Fibroblast of lung (primary cell): Measurements from ENCODE around the gene DRGX. TPM values are rescaled to one million over a fixed set of nuclear protein-coding genes. Genes with fewer than 3 reads are reported as not detected.

Source experiments
- DNase-seq, 2 donors: peaks; one replicate each; pipeline versions ENCODE4 v3.0.0 to v3.0.0-alpha.2; 2010; ENCODE audit warnings: low read depth in 2 of 2
- H2AFZ ChIP-seq: 2 replicates; pipeline ENCODE4 v1.5.1; 2012; ENCODE audit warnings: low read length, control low read depth, inconsistent platforms
- H3K27ac ChIP-seq: 2 replicates; pipeline ENCODE4 v1.5.1; 2011; ENCODE audit warnings: low read length, control low read depth; ENCODE audit not compliant: insufficient read depth
- H3K27me3 ChIP-seq: 2 replicates; pipeline ENCODE4 v1.5.1; 2011; ENCODE audit warnings: mild to moderate bottlenecking, low read length; ENCODE audit not compliant: control insufficient read depth, insufficient read depth
- H3K36me3 ChIP-seq: 2 replicates; pipeline ENCODE4 v1.5.1; 2011; ENCODE audit warnings: low read length; ENCODE audit not compliant: control insufficient read depth, insufficient read depth
- H3K4me1 ChIP-seq: 2 replicates; pipeline ENCODE4 v1.5.1; 2011; ENCODE audit warnings: low read length; ENCODE audit not compliant: control insufficient read depth, insufficient read depth; ENCODE audit errors: extremely low read depth
- H3K4me2 ChIP-seq: 2 replicates; pipeline ENCODE4 v1.5.1; 2011; ENCODE audit warnings: low read length, control low read depth; ENCODE audit not compliant: insufficient read depth; ENCODE audit errors: extremely low read depth
- H3K4me3 ChIP-seq, 4 experiments: fragments of 200-600 bp in 1 of 4; sonication (generic) in 1 of 4; replicated peaks in 1 of 4; 2 replicates each; pipeline ENCODE4 v1.5.1; 2011 to 2016; ENCODE audit warnings: low read length in 4 of 4, low read depth in 3 of 4, mild to moderate bottlenecking in 3 of 4, control low read depth in 2 of 4, inconsistent platforms in 1 of 4, mixed read lengths in 1 of 4; ENCODE audit not compliant: insufficient read depth in 1 of 4; ENCODE audit errors: control extremely low read depth in 1 of 4
- H3K79me2 ChIP-seq: 2 replicates; pipeline ENCODE4 v1.5.1; 2012; ENCODE audit warnings: mild to moderate bottlenecking, low read length, inconsistent platforms; ENCODE audit not compliant: control insufficient read depth, insufficient read depth
- H3K9ac ChIP-seq: 2 replicates; pipeline ENCODE4 v1.5.1; 2011; ENCODE audit warnings: mild to moderate bottlenecking, low read length, control low read depth; ENCODE audit not compliant: insufficient read depth
- H3K9me3 ChIP-seq: 2 replicates; pipeline ENCODE4 v1.5.1; 2012; ENCODE audit warnings: low read depth, low read length; ENCODE audit not compliant: control insufficient read depth, insufficient read depth
- H4K20me1 ChIP-seq: 2 replicates; pipeline ENCODE4 v1.5.1; 2011; ENCODE audit warnings: low read length; ENCODE audit not compliant: control insufficient read depth, insufficient read depth; ENCODE audit errors: extremely low read depth
- EZH2 ChIP-seq: IDR thresholded peaks from 2 replicates; pipeline ENCODE4 v1.5.1; 2012; ENCODE audit warnings: low read length, control low read depth, mild to moderate bottlenecking; ENCODE audit errors: missing control alignments
- polyA plus RNA-seq, 2 donors: library from polyadenylated mRNA; depleted of rRNA in 1 of 2; stranded (reverse) in 1 of 2; unstranded in 1 of 2; fragments of >200 nt; gene quantifications; 2 replicates each; pipeline ENCODE4 v1.2.1, GENCODE V29; 2011 to 2012; ENCODE audit warnings: missing spikeins in 1 of 2
- total RNA-seq: library from RNA; depleted of rRNA; stranded (reverse); fragments of >200 nt; gene quantifications from 2 replicates; pipeline ENCODE4 v1.2.1, GENCODE V29; 2014
- TF ChIP-seq, protein P1 (sequence below), 2 donors: IDR thresholded peaks in 1 of 2; conservative IDR thresholded peaks in 1 of 2; 1 replicate in 1 of 2; 2 replicates in 1 of 2; pipeline ENCODE4 v1.5.1; 2011 to 2012; ENCODE audit warnings: low read length in 2 of 2, control low read depth in 1 of 2, inconsistent platforms in 1 of 2, low read depth in 1 of 2, mild to moderate bottlenecking in 1 of 2

The DRGX gene
- total and polyA plus RNA-seq, 2 donors (not counting 1 experiment from before 2014, with no cell fraction given), result 0.11 TPM; not detected in 1

DNA sequence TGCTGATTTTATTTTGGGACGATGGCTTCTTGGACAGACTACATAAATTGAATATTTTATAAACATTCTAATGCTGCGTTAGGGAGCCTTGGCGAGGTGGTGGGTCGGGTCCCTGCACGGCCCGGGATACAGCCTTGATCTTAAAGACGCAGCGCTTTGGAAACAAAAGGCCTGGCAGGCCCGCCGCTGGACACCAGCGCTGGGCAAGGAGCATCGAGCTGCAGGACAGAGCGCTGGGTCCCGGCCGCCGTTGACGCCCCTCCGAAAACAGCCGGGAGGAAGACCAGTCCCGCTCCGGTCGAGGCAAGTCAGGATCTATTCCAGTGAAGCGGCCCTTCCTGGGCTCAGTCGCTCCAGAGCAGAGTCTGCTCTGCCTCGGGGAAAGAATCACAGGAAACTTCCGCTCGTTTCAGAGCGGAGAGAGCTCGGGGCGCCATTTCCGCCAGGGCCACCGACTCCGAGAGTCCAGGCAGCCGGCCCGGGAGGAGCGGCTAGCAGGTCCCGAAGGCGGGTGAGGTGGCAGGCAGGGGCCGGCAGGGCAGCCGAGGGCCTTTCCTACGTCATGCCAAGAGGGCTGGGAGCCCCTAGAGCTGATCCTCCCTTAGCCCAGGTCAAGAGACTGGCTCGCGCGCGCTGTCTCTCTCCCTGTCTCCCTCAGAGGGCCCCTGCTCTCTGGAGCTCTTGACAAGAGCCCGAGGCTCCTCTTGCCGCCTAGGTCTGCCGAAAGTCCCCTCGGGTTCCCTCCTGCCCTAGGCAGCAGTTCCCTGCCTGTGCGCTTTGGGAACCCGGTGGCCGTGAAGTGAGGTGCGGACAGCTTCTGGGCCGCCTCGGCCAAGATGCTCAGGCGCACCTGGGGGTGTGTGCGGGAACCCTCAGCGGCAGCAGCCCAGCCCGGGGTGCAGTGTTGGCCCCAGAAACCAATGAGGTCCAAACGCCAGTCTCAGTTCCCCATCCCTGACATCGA is 1.4 kb upstream of the DRGX start:
- TF ChIP-seq, protein P1, sequence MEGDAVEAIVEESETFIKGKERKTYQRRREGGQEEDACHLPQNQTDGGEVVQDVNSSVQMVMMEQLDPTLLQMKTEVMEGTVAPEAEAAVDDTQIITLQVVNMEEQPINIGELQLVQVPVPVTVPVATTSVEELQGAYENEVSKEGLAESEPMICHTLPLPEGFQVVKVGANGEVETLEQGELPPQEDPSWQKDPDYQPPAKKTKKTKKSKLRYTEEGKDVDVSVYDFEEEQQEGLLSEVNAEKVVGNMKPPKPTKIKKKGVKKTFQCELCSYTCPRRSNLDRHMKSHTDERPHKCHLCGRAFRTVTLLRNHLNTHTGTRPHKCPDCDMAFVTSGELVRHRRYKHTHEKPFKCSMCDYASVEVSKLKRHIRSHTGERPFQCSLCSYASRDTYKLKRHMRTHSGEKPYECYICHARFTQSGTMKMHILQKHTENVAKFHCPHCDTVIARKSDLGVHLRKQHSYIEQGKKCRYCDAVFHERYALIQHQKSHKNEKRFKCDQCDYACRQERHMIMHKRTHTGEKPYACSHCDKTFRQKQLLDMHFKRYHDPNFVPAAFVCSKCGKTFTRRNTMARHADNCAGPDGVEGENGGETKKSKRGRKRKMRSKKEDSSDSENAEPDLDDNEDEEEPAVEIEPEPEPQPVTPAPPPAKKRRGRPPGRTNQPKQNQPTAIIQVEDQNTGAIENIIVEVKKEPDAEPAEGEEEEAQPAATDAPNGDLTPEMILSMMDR (conservative IDR thresholded peaks at IDR 0.05 in 1 of 2, IDR thresholded peaks at IDR 0.05 in 1 of 2; ENCODE audit: low read depth in 1 of 2, low read length in 2 of 2), result no peak
- TF ChIP-seq EZH2, result peak; percentile 82
- Histone ChIP-seq H3K9me3 (no peaks in the 10 kb centered on the region), H3K9ac (no peak overlapping the region), H3K27ac (no peak overlapping the region), H2AFZ (no peak overlapping the region), H3K4me2 (no peak overlapping the region), H3K4me1 (no peaks in the 10 kb centered on the region), H4K20me1 (no peaks in the 10 kb centered on the region), H3K27me3 (peaks cover 64% of the 10 kb centered on the region), H3K4me3 (no peak overlapping the region), H3K79me2 (no peaks in the 10 kb centered on the region), H3K36me3 (no peaks in the 10 kb centered on the region)
- DNase-seq, result no peak

DNA sequence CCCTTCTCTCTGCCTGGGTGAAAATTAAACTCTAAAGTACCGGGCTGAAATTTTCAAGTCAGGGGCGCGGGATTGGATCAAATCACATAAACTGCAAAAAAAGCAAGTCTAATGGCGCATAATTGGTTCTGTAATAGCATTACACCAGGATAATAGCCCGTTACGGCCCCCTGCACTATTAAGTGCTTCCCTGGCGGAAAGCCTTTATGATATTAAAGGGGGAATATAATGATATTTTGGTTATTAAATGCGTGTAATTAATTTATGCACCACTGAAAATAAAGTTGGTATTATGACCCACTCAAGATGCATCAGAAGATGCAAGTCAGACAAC is 744 bp upstream of the DRGX start:
- Histone ChIP-seq H3K27ac (no peak overlapping the region), H2AFZ (no peak overlapping the region), H3K4me1 (no peaks in the 10 kb centered on the region), H3K4me2 (no peak overlapping the region), H4K20me1 (no peaks in the 10 kb centered on the region), H3K4me3 (no peak overlapping the region), H3K9me3 (no peaks in the 10 kb centered on the region), H3K36me3 (no peaks in the 10 kb centered on the region), H3K27me3 (peaks cover 64% of the 10 kb centered on the region), H3K79me2 (no peaks in the 10 kb centered on the region), H3K9ac (no peak overlapping the region)
- no peak for DNase-seq
- no peak for TF ChIP-seq EZH2
- TF ChIP-seq, protein P1 (conservative IDR thresholded peaks at IDR 0.05 in 1 of 2, IDR thresholded peaks at IDR 0.05 in 1 of 2; ENCODE audit: low read depth in 1 of 2, low read length in 2 of 2), result no peak

DNA sequence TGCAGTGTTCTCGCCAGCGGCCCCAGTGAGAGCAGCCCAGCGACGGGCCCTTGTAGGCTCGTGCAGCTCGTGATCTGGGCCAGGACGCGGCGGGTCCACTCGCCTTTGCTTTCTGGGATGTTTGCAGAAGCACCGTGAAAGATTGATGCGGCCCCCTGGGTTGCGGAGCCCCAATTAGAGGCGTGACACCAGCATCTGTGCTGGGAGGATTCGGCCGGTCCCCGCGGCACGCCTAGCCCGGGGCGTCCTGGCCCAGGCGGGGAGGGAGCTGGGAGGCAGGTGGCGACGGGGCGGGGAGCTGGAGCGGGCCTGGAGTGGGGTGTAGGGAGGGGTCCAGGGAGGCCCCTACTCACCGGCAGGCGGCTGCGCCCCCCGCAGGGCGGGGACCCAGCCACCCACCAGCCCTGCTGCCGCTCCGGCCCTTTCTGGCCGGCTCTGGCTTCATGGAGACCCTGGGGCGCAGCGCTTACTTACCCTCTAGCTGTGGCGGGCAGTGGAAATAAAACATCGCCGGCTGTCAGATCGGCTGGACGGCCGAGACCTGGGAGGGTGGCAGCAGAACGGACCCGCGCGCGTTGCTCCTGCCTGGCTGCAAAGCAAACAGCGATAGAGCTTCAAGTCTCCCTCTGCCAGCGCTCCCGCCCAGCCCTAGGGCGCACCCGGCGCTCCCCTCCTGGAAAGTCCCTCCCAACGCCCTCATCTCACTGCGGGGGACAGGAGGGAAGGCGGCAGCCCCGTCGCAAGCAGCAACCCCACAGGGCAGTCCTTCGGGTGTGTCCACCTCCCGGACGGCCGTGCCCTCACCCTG is 752 bp downstream of the DRGX start:
- Histone ChIP-seq H3K27me3 (peaks cover 65% of the 10 kb centered on the region), H3K27ac (no peak overlapping the region), H3K4me1 (no peaks in the 10 kb centered on the region), H3K36me3 (no peaks in the 10 kb centered on the region), H3K79me2 (no peaks in the 10 kb centered on the region), H3K4me3 (no peak overlapping the region), H3K9ac (no peak overlapping the region), H2AFZ (no peak overlapping the region), H3K4me2 (no peak overlapping the region), H4K20me1 (no peaks in the 10 kb centered on the region), H3K9me3 (no peaks in the 10 kb centered on the region)
- peak; percentile 77 for TF ChIP-seq EZH2
- TF ChIP-seq, protein P1 (conservative IDR thresholded peaks at IDR 0.05 in 1 of 2, IDR thresholded peaks at IDR 0.05 in 1 of 2; ENCODE audit: low read depth in 1 of 2, low read length in 2 of 2), result no peak
- no peak for DNase-seq
